ENCODE results near the gene BCAN.

Gene BCAN

DNA sequence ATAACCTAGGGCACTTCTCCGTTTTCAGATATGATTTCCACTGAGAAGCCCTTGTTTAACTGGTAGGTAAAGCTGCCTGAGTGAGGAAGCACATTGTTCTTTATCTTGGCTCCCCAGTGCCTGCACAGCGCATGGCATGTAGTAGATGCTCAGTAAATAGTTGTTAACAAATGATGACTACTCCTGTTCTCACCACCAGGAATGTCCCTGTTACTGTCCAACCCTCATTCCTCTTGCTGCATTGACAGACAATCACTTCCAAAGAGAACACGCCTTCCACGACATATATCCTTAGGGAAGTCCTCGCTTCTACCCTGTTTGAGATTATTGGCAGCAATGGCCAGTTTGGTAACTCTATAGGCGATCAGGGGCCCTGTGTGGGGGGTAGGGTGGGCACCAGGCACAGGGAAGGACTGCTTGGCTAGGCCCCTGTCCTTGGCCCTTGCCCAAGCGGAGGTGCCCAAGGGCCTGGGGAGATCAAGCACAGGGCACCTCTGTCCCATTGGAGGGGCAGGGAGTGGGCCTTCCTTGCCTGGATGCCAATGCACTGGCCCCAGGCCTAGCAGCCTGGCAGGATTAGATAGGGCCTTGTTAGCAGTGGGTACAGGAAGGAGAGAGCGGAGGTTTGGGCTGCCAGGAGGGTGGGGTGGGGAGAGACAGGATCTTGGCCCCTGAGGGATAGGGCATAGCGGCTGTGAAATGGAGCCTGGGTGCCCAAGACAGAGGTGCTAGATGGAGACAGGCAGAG, 25.1 kb downstream of the BCAN start:
- no peak overlapping the region for H3K27ac ChIP-seq (ENCODE audit: insufficient read depth, low read length, poor library complexity, severe bottlenecking)
- no peaks in the 10 kb centered on the region for H3K27me3 ChIP-seq (replicated peaks; ENCODE audit: control insufficient read depth, insufficient read depth, low read length, poor library complexity, severe bottlenecking)
- peaks cover 6% of the 10 kb centered on the region for H3K4me1 ChIP-seq (ENCODE audit: control insufficient read depth, insufficient read depth, low read length, poor library complexity, severe bottlenecking)
- H3K9me3 ChIP-seq (ENCODE audit: control insufficient read depth, low read length): no peaks in the 10 kb centered on the region
- H3K4me3 ChIP-seq (ENCODE audit: insufficient read depth, low read depth, low read length, poor library complexity, severe bottlenecking): no peak overlapping the region
- H3K36me3 ChIP-seq (ENCODE audit: control insufficient read depth, insufficient read depth, low read length): no peaks in the 10 kb centered on the region
- no peak for DNase-seq

DNA sequence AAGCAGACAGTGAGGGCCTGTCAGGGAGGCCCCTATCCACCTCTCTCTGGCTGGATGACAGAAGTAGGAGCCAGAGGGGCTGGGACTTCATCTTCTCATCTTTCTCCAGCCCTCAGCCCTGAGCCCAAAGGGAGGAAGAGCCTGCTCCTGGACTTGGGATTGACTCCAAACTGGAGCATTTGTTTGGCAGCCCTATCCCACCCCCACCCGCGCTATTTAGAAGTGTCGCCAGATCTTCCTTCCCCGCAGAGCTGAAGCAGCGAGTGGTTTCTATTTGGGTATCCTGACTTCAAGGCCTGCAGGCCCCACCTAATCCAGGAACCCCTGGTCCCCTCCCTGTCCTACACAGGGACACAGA, 25.7 kb downstream of the BCAN start:
- H3K36me3 ChIP-seq (ENCODE audit: control insufficient read depth, insufficient read depth, low read length): no peaks in the 10 kb centered on the region
- no peak for DNase-seq
- no peak overlapping the region for H3K4me3 ChIP-seq (ENCODE audit: insufficient read depth, low read depth, low read length, poor library complexity, severe bottlenecking)
- H3K27me3 ChIP-seq (replicated peaks; ENCODE audit: control insufficient read depth, insufficient read depth, low read length, poor library complexity, severe bottlenecking): peaks cover 1% of the 10 kb centered on the region
- no peaks in the 10 kb centered on the region for H3K9me3 ChIP-seq (ENCODE audit: control insufficient read depth, low read length)
- H3K4me1 ChIP-seq (ENCODE audit: control insufficient read depth, insufficient read depth, low read length, poor library complexity, severe bottlenecking): peaks cover 5% of the 10 kb centered on the region
- no peak overlapping the region for H3K27ac ChIP-seq (ENCODE audit: insufficient read depth, low read length, poor library complexity, severe bottlenecking)

DNA sequence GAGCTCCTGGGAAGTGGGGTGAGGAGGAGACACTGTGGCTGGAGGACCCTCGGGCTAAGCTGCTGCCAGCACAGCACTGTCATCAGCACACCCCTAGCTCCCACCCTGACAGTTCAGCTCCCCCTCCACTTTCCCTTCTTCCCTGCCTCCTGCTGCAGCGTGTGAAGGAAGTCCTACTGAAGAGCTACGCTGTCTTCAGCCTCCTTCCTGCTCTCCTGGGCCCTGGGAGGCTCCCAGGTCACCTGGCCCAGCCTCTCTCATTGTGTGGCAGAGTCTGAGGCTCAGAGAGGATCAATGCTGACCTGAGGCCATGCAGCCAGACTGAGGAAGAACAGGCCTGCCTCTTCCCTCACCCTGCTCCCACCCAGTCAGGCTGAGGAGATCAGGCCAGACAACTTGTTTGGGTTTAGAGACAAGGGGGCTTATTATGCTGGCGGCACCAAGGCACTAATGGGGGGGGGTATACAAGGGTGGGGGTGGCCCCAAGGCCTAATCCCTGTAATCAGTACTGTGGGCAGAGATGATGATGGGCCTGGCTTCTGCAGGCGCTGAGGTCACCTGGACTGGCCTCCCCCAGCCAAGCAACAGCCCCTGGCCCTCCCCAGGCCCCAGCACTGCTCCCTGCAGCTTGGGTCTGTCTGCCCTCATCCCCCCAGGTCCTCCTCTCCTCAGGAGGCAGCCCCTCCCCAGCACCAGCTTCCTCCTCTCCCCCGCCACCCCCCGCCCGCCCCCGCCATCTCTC, 26.2 kb downstream of the BCAN start:
- H3K9me3 ChIP-seq (ENCODE audit: control insufficient read depth, low read length): no peaks in the 10 kb centered on the region
- peaks cover 3% of the 10 kb centered on the region for H3K27me3 ChIP-seq (replicated peaks; ENCODE audit: control insufficient read depth, insufficient read depth, low read length, poor library complexity, severe bottlenecking)
- H3K27ac ChIP-seq (ENCODE audit: insufficient read depth, low read length, poor library complexity, severe bottlenecking): no peak overlapping the region
- DNase-seq: no peak
- no peak overlapping the region for H3K4me3 ChIP-seq (ENCODE audit: insufficient read depth, low read depth, low read length, poor library complexity, severe bottlenecking)
- no peaks in the 10 kb centered on the region for H3K36me3 ChIP-seq (ENCODE audit: control insufficient read depth, insufficient read depth, low read length)
- H3K4me1 ChIP-seq (ENCODE audit: control insufficient read depth, insufficient read depth, low read length, poor library complexity, severe bottlenecking): peaks cover 5% of the 10 kb centered on the region

DNA sequence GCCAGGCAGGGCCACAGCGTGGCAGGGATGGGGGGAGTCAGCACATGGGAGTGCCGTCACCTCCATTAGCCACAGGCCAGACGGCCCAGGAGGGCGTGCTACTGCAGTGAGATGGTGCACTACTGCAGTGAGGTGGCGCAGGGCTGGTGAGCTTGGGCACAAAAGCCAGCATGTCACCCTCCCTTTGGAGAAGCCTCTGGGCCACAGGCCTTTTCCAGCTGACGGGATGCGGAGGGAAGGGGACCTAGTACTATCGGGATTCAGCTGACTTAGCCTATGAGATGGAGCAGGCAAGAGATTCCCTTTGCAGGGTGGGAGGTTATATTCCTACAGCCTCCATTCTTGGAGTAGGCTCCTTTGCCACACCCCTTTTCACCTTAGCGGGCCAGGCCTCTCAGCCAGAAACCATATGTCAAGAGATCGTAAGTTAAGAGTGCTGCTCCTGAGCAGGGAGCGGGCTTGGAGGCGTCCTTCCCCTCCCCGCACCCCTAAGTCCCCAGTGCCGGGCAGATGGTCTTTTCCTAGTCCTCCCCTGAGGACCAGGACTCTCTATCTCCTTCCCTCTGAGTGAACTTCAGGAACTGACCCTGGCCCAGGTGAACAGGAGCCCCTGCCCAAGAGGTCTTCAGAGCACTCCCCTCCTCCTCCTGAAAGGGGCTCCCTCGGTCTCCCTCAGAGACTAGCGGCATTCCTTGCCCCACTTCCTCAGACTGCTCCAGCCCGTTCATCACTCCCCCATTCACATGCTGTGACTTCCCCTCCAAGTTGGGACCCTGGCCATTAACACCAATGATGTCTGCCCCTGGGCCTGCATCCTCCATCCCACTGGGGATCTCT, 27.1 kb downstream of the BCAN start:
- H3K4me3 ChIP-seq (ENCODE audit: insufficient read depth, low read depth, low read length, poor library complexity, severe bottlenecking): no peak overlapping the region
- H3K27me3 ChIP-seq (replicated peaks; ENCODE audit: control insufficient read depth, insufficient read depth, low read length, poor library complexity, severe bottlenecking): peaks cover 3% of the 10 kb centered on the region
- H3K36me3 ChIP-seq (ENCODE audit: control insufficient read depth, insufficient read depth, low read length): no peaks in the 10 kb centered on the region
- H3K4me1 ChIP-seq (ENCODE audit: control insufficient read depth, insufficient read depth, low read length, poor library complexity, severe bottlenecking): peaks cover 5% of the 10 kb centered on the region
- H3K27ac ChIP-seq (ENCODE audit: insufficient read depth, low read length, poor library complexity, severe bottlenecking): no peak overlapping the region
- no peak for DNase-seq
- H3K9me3 ChIP-seq (ENCODE audit: control insufficient read depth, low read length): no peaks in the 10 kb centered on the region

DNA sequence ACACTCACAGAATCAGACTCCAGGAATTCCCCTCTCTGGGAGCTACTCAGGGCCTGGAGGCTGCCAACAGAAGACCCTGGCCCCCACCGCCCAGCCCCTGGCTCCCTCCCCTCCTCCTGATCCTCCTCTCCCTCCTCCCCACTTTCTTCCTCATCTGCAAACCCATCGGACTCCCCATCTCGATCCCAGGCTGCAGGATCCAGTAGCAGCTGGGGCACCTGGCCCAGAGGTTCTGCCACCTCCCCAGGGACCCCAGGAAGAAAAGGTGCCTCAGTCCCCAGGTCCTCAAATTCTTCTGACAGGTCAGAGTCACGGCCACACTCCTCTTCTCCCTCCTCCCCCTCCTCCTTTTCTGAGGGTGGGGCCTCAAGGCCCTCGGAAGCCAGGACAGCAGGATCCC, 27.9 kb downstream of the BCAN start:
- H3K27ac ChIP-seq (ENCODE audit: insufficient read depth, low read length, poor library complexity, severe bottlenecking): no peak overlapping the region
- H3K36me3 ChIP-seq (ENCODE audit: control insufficient read depth, insufficient read depth, low read length): no peaks in the 10 kb centered on the region
- no peaks in the 10 kb centered on the region for H3K9me3 ChIP-seq (ENCODE audit: control insufficient read depth, low read length)
- DNase-seq: no peak
- no peaks in the 10 kb centered on the region for H3K4me1 ChIP-seq (ENCODE audit: control insufficient read depth, insufficient read depth, low read length, poor library complexity, severe bottlenecking)
- H3K4me3 ChIP-seq (ENCODE audit: insufficient read depth, low read depth, low read length, poor library complexity, severe bottlenecking): no peak overlapping the region
- H3K27me3 ChIP-seq (replicated peaks; ENCODE audit: control insufficient read depth, insufficient read depth, low read length, poor library complexity, severe bottlenecking): peaks cover 6% of the 10 kb centered on the region

DNA sequence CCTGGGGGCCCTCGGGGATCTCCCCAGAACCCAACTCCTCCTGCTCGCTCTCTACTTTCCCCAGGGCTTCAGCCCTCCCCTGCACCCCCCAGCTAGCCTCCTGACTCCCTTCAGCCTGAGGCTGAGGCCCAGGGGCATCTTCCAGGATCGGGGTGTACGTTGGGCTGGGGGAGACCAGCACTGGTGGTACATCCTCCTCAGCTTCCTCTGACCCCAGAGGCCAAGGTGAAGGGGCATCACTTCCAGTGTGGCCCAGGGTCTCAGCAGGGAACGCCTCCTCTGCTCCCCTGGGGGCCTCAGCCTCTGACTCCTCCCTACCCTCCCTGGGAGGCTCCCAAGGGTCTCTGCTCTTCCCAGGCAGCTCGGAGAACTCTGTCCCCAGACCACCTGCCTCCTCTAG, 28.4 kb downstream of the BCAN start:
- DNase-seq: no peak
- H3K27me3 ChIP-seq (replicated peaks; ENCODE audit: control insufficient read depth, insufficient read depth, low read length, poor library complexity, severe bottlenecking): peaks cover 8% of the 10 kb centered on the region
- H3K4me3 ChIP-seq (ENCODE audit: insufficient read depth, low read depth, low read length, poor library complexity, severe bottlenecking): no peak overlapping the region
- H3K36me3 ChIP-seq (ENCODE audit: control insufficient read depth, insufficient read depth, low read length): no peaks in the 10 kb centered on the region
- no peaks in the 10 kb centered on the region for H3K4me1 ChIP-seq (ENCODE audit: control insufficient read depth, insufficient read depth, low read length, poor library complexity, severe bottlenecking)
- H3K27ac ChIP-seq (ENCODE audit: insufficient read depth, low read length, poor library complexity, severe bottlenecking): no peak overlapping the region
- H3K9me3 ChIP-seq (ENCODE audit: control insufficient read depth, low read length): no peaks in the 10 kb centered on the region

DNA sequence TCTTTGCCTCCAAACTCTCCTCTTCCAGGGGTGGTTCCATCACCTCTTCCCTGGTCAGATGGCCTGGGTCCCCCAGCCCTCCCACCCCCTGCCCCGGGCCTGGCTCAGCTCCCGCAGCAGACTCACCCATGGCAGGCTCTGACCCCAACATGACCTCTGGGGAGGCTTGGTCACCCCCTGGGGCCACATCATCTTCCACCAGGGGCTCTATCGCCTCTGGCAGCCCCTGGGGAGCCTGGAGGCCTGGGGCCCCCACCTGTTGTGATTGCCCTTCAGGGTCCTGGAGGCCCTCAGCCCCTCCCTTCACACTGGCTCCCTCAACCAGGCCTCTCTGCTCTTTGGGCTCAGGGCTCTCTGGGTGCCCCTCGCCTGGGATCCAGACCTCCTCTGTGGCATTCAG, 28.9 kb downstream of the BCAN start:
- H3K4me3 ChIP-seq (ENCODE audit: insufficient read depth, low read depth, low read length, poor library complexity, severe bottlenecking): no peak overlapping the region
- no peak overlapping the region for H3K27ac ChIP-seq (ENCODE audit: insufficient read depth, low read length, poor library complexity, severe bottlenecking)
- no peaks in the 10 kb centered on the region for H3K4me1 ChIP-seq (ENCODE audit: control insufficient read depth, insufficient read depth, low read length, poor library complexity, severe bottlenecking)
- H3K9me3 ChIP-seq (ENCODE audit: control insufficient read depth, low read length): no peaks in the 10 kb centered on the region
- no peaks in the 10 kb centered on the region for H3K36me3 ChIP-seq (ENCODE audit: control insufficient read depth, insufficient read depth, low read length)
- peaks cover 9% of the 10 kb centered on the region for H3K27me3 ChIP-seq (replicated peaks; ENCODE audit: control insufficient read depth, insufficient read depth, low read length, poor library complexity, severe bottlenecking)
- DNase-seq: no peak

DNA sequence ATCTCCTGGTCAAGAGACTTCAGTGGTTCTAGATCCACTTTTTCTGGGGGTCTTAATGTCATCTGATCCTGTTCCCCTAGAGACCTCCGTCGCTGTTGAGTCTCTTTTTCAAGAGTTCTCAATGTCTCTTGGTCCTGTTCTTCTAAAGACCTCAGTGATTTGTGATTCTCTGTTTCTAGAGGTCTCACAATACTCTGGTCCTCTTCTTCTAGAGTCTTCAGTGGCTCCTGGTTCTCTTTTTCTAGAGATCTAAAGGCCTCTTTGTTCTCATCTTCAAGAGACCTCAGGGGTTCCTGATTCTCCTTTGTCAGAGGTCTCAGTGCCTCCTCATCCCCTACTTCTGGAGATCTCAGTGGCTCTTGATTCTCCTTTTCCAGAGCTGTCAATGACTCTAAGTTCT, 29.9 kb downstream of the BCAN start:
- H3K9me3 ChIP-seq (ENCODE audit: control insufficient read depth, low read length): no peaks in the 10 kb centered on the region
- no peaks in the 10 kb centered on the region for H3K36me3 ChIP-seq (ENCODE audit: control insufficient read depth, insufficient read depth, low read length)
- no peak overlapping the region for H3K27ac ChIP-seq (ENCODE audit: insufficient read depth, low read length, poor library complexity, severe bottlenecking)
- H3K4me1 ChIP-seq (ENCODE audit: control insufficient read depth, insufficient read depth, low read length, poor library complexity, severe bottlenecking): peaks cover 2% of the 10 kb centered on the region
- no peak overlapping the region for H3K4me3 ChIP-seq (ENCODE audit: insufficient read depth, low read depth, low read length, poor library complexity, severe bottlenecking)
- DNase-seq: no peak
- H3K27me3 ChIP-seq (replicated peaks; ENCODE audit: control insufficient read depth, insufficient read depth, low read length, poor library complexity, severe bottlenecking): peaks cover 19% of the 10 kb centered on the region

DNA sequence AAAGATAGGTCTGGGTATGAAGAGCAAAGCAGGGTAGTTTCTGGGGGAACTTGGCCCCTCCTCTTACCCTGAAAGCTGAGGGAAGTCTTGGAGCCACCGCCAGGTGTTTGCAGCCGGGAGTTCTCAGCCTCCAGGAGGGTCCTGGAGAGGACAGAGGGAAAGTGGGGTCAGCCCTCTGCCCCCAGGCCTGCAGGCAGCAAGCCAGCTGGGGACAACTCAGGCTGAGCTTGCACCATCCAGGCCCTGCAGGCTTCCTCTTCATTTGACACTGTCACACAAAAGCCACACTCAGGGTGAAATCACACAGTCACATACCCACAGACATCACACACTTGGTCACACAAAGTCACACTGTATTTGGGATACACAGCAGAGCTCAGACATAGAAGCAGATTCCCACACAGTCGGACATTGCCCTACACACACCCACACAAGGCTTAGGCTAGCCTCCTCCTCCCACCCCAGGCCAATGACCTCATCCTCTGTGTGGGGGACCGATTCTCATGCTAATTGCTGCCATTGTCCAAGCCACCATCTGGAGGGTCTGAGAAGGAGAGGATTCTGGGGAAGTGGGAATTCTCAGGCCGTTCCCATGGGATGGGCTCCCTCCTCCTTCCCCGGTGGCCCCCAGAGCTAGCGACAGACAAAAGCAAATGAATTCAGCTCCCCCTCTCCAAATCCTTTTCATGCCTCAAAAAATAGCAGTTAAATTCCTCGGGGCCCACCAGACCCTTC, 31.6 kb downstream of the BCAN start:
- Histone ChIP-seq H3K27me3 (replicated peaks; ENCODE audit: control insufficient read depth, insufficient read depth, low read length, poor library complexity, severe bottlenecking) (peaks cover 35% of the 10 kb centered on the region), H3K4me3 (ENCODE audit: insufficient read depth, low read depth, low read length, poor library complexity, severe bottlenecking) (no peak overlapping the region), H3K27ac (ENCODE audit: insufficient read depth, low read length, poor library complexity, severe bottlenecking) (no peak overlapping the region), H3K36me3 (ENCODE audit: control insufficient read depth, insufficient read depth, low read length) (no peaks in the 10 kb centered on the region), H3K9me3 (ENCODE audit: control insufficient read depth, low read length) (no peaks in the 10 kb centered on the region), H3K4me1 (ENCODE audit: control insufficient read depth, insufficient read depth, low read length, poor library complexity, severe bottlenecking) (peaks cover 15% of the 10 kb centered on the region)
- DNase-seq: no peak

Measured in effector memory CD4-positive, alpha-beta T cell (primary cell).